Activated T-cell treated with anti-CD3 and anti-CD28 coated beads, Interleukin-2, amount 50 U/mL, for 4 hours (primary cell): ENCODE data around the gene SCGB1D4. TPM values are rescaled to one million over a fixed set of nuclear protein-coding genes. Genes with fewer than 3 reads are reported as not detected.

Experiments
- ATAC-seq, 2 donors: fragments of 200-7000 bp; cut with Tn5 transposase; one replicate each; pipeline ENCODE4 v1.10.0; 2021
- DNase-seq: peaks from one replicate; pipeline ENCODE4 v3.0.0-alpha.2; 2020
- H3K27me3 Mint-ChIP-seq: one replicate; pipeline ENCODE4 v1.8.0; 2021; ENCODE audit warnings: low read depth, mixed read lengths
- H3K36me3 Mint-ChIP-seq: one replicate; pipeline ENCODE4 v1.8.0; 2022; ENCODE audit warnings: mixed read lengths; ENCODE audit not compliant: insufficient read depth
- H3K4me1 Mint-ChIP-seq: one replicate; pipeline ENCODE4 v1.8.0; 2021; ENCODE audit warnings: low read depth, mixed read lengths
- H3K4me3 Mint-ChIP-seq: one replicate; pipeline ENCODE4 v1.8.0; 2021; ENCODE audit warnings: mild to moderate bottlenecking, moderate library complexity, mixed read lengths
- H3K9me3 Mint-ChIP-seq: one replicate; pipeline ENCODE4 v1.8.0; 2021; ENCODE audit warnings: mixed read lengths
- total RNA-seq, 3 donors: library from RNA; stranded (reverse); gene quantifications; one replicate each; pipeline ENCODE4 v1.2.1, GENCODE V29; 2021

The SCGB1D4 gene
- total RNA-seq, 3 donors from 2014 or later: not detected

- no peak for ATAC-seq
- Mint-ChIP-seq H3K27me3 (peaks cover 29% of the 10 kb centered on the region), H3K4me3 (no peak overlapping the region), H3K36me3 (no peaks in the 10 kb centered on the region), H3K4me1 (no peaks in the 10 kb centered on the region), H3K9me3 (peaks cover 7% of the 10 kb centered on the region)
- DNase-seq: no peak
Measured at GRCh38 chr11:62260261-62260953, 38.5 kb downstream of the SCGB1D4 start.

DNA sequence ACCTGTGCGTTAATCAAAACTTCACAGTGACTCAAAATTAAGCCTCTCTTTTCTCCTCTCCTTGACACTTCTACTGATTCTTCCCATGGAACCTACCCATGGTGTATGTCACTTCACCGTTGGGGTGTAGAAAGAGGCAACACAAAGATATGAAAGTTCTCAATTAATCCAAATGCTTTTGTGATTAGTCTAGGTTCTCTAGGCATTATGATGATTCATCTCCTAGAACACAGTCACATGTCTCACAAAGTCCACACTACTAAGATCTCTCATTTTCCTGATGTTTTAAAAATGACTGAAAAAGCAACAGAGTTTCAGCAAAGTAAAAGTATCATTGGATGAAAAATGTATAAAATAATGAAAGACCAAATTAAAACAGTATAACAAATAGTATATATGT is 42.6 kb downstream of the SCGB1D4 start:
- no peak for DNase-seq
- H3K4me3 Mint-ChIP-seq: no peak overlapping the region

GRCh38 chr11:62253999-62254542 is 44.8 kb downstream of the SCGB1D4 start:
- Mint-ChIP-seq H3K4me3 (no peak overlapping the region), H3K4me1 (no peaks in the 10 kb centered on the region), H3K36me3 (peaks cover 4% of the 10 kb centered on the region), H3K27me3 (peaks cover 27% of the 10 kb centered on the region), H3K9me3 (peaks cover 37% of the 10 kb centered on the region)
- no peak for ATAC-seq
- DNase-seq: no peak

More for the DNA sequence above, 42.6 kb downstream of the SCGB1D4 start:
- H3K27me3 Mint-ChIP-seq: peaks cover 22% of the 10 kb centered on the region
- H3K4me1 Mint-ChIP-seq: no peaks in the 10 kb centered on the region
- H3K9me3 Mint-ChIP-seq: peaks cover 18% of the 10 kb centered on the region
- no peaks in the 10 kb centered on the region for H3K36me3 Mint-ChIP-seq
- ATAC-seq: no peak

DNA sequence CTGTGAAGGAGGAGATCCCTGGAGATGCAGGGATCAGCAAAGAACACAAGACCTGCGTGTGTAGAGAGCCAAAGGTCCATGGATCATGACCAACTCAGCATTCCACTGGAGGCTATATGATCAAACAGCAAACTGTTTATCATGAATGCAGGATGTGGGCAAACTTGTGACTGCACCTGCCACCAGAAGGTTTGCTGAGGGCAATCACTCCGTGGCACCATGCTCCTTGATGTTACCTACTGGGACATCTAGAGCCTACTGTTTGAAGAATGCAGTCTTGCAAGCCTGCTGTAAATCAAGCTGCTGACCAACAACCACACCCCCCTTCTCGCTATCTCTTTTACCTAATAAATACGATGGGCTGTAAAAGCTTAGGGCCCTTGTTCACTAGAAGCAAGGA is 47.2 kb downstream of the SCGB1D4 start:
- H3K9me3 Mint-ChIP-seq: peaks cover 37% of the 10 kb centered on the region
- H3K27me3 Mint-ChIP-seq: peaks cover 22% of the 10 kb centered on the region
- H3K4me1 Mint-ChIP-seq: no peaks in the 10 kb centered on the region
- peaks cover 4% of the 10 kb centered on the region for H3K36me3 Mint-ChIP-seq
- no peak for DNase-seq
- no peak overlapping the region for H3K4me3 Mint-ChIP-seq
- ATAC-seq: no peak

Other genes starting within 250 kb of the SCGB1D4 start
- 10 to 100 TPM; 29.9 to 36.3 (median 32.8) TPM for gene INCENP, start 175.1 kb downstream of the SCGB1D4 start, total RNA-seq
- not detected for gene SCGB1D1, start 108.9 kb downstream of the SCGB1D4 start, total RNA-seq
- not detected for gene SCGB2A1, start 90.4 kb downstream of the SCGB1D4 start, total RNA-seq
- gene SCGB1D2, start 56.8 kb downstream of the SCGB1D4 start, total RNA-seq: not detected
- not detected for gene SCGB2A2, start 28.9 kb downstream of the SCGB1D4 start, total RNA-seq
- gene ASRGL1, start 38.4 kb upstream of the SCGB1D4 start, total RNA-seq: 1 to 10 TPM; 3.1 to 4.5 (median 4.2) TPM
- 1 to 10 TPM in 1 of 3 donors, under 1 TPM in 2; 0.61 to 1.1 (median 0.87) TPM for gene SCGB1A1, start 120.0 kb upstream of the SCGB1D4 start, total RNA-seq
- 10 to 100 TPM; 12.3 to 22.7 (median 13.3) TPM for gene AHNAK, start 247.7 kb upstream of the SCGB1D4 start, total RNA-seq